ENCODE results near the gene ASB16.

Gene ASB16

DNA sequence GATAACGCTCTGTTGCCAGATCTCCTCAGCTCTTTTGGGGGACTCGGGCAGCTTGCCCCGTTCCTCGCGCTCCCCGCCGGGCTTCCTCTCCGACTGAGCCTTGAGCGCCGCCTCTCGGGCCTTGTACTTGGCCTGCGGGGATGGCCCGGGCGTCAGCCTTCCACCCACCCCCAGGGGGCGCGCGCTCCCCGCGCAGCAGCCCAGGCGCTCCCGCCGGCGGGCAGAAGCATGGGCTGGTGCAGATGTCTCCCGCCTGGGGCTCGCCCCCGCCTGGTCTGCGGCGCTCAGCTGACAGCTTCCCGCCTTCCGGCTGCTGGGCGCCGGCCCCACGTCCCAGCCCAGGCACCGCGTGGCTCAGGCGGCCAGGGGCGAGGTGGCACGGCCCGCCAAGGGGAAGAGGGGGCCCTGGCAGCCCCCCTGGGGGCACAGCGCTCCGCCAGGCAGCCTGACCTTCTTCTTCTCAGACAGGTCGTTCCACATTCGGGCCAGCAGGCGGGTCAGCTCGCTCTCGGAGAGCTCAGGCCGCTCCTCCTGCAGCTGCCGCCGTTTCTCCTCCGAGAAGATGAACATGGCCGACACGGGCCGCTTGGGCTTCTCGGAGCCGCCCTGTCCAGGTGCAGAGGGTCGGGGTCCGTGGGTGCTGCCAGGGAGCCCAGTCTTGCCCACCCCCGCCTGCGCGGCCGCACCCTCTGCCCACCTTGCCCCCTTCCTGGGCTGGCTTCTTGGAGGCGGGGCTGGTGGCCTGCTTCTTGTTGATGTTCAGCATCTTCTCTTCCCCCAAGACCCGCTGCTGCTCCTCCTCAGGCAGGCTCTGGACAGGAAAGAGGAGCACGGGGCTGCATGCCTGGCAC lies 40.1 kb downstream of the ASB16 start:
- peak; percentile 71 for DNase-seq

DNA sequence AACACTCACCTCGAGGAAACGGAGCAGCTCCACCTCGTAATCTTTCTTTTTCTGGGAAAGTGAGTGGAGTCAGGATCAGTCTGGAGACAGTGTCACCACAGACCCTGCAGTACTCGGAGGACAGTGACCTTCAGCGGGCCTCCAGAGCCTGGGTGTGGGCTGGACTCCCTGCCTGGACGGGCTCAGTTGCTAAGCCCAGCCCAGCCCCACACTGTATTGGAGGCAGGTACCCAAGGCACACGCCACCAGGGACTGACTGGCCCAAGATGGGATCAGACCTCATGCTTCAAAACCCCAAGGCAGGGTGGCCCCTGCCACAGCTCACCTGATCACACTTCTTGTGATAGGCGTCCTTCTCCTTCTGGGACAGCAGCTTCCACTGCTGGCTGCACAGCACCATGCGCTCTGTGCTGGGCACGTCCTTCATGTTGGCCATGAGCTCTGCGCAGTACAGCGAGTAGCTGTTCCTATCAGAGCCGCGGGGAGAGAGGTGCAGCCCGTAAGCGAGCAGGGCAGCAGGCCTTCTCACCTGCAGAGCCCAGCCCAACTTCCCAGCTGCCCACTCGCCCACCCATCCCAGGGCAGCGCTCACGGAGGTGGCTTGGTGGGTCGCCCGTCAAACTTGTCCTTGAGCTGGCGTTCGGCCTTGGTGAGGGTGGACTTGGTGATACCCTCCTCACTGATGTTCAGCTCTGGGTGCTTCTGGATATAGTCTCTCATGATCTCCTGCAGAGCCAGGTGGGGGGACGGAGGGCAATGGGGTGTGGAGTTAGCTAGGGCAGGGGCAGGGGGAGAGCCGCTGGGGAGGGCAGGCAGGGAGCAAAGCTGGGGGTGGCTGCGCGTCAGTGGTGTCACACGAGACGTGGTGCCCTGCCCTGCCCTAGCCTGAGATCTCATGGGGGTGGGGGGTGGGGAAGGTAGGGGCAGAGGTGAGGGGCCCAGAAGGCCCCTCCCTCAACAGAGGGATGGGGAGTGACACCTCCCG lies 41.1 kb downstream of the ASB16 start:
- no peak for DNase-seq

DNA sequence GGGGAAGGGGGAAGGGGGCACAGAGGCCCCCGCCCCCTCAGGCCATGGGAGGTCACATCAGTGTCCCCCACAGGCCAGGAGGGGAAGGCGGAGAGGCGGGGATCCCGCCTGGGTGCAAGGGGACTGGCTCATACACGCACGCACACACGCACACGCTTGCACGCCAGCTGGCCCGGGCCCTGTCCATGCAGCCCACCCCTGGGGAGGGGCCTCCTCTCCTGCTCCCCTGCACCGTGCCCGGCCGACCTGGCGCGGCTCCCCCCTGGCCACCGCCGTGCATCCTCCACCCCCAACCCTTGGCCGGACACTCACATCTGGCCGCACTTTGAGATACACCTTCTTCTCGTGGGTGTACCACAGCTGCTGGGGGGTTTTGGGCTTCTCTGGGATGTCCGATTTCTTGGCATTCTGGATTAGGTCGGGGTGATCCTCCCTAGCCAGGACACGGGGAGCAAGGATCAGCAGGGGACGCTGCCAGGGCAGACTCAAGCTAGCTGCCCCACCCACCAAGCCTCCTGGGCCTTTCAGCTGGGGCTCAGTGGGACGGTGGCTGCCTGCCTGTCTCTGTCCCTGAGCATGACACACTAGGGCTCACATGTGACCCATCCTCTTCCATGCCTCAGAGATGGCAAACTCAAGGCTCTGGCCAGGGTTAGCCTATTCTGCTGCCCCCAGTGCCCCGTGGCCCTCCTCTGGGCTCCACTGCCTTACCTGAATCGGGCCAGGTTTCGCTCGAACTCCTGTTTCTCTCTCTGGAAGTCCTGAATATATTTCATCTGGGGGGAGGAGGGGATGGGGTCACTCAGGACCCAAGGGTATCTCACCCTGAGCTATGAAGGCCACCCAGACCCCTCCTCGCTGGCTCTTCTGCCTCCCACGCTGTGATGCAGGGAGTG lies 42.3 kb downstream of the ASB16 start:
- DNase-seq: no peak

DNA sequence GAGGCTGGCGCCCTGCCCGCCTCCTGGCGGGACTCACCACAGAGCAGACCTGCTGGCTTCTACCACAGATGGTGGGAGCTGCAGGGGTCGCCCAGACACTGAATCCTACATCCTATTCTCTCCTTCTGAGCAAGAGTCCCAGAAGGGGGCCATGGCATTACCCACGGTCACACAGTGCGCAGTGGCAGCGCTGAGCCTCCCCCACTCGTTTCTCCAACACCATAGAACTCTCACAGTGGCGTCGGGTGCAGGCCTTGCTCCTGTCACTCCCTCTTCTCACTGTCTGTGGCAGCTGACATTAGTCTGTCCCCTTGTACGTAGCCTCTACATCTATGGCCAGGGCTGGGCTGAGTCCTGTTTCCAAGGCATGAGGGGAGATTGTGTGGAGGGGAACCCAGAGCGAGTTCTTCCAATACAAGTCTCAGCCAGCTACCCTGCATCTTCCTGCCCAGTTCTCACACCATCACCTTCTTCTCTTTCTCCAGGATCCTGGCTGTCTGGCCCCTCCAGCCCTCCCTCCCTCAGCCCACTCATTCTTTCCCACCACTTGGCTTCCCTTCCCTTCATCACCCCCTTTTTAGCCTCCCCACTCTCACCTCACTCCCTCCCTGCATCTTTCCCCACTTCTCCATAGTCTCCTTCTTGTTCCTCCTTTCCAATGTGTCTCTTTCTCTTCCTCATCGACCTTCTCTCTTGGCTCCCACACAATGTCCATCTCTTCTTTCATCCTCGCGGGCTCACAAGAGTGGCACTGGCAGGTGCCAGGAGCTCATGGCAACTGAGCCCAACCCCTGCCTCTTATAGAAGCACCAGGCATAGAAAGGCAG lies 43.1 kb downstream of the ASB16 start:
- no peak for DNase-seq

DNA sequence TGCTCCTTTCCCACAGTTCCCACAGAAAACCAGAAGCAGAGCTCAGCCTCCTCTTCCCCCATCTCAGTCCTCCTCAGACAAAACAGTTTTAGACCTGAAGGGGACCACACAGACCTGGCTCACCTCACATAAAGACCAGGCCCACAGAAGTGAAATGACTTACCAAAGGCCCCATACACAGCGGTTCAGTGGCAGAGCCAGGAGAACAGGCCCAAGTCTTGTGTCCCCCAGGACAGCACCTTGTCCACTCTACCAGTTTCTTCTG lies 43.7 kb downstream of the ASB16 start:
- no peak for DNase-seq

DNA sequence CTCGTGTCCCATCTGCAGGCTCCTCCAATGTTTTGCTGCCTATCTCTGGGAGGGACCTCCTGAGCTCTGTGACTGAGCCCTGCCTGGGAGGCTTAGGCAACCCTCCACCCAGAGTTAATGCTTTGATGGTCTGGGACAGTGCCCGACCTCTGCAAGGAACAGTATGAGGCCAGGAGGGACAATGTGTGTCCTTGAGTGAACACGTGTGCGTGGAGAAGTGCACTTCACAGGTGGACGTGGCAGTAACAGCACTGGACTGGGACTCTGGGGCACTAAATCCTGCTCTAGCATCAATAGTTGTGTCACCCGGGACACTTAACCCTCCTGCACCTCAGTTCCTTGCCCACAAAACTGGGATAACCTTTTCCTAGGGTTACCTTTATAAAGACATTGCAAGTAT lies 44.4 kb downstream of the ASB16 start:
- no peak for DNase-seq

DNA sequence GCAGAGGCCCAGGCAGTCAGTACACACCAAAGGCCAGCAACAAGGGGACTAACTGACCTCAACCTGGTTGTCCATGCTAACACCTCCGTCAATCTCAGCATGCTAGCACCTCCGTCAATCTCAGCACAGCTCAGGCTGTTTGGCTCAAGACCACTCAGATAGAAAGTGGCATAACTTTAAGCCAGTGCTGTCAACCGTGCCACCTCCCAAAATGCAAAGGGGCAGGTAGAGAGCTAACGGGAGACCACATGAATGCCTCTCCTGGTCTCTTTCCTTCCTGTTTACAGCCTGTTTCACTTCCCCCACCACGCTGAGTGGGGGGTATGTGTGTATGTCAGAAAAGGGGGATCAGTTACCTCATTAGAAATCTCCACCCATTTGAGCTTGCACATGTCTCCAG lies 45.7 kb downstream of the ASB16 start:
- DNase-seq: no peak

DNA sequence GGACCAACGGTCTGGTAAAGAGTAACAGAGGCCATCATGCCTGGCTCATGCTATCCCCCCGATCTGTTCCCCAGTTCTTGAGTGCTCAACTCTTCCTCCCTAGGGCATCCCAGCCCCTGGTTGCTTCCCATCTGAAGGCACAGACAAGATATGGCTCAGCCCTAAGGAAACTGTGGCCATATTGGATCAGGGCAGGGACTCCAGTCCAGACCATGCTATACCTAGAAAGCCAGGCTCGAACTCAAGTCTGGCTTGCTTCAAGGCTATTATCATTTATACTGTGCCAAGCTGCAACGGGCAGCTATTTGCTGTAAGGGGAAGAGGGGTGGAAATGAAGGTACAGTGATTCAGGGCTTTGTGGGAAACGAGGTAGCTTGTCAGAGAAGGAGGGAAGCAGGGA lies 46.2 kb downstream of the ASB16 start:
- DNase-seq: no peak

DNA sequence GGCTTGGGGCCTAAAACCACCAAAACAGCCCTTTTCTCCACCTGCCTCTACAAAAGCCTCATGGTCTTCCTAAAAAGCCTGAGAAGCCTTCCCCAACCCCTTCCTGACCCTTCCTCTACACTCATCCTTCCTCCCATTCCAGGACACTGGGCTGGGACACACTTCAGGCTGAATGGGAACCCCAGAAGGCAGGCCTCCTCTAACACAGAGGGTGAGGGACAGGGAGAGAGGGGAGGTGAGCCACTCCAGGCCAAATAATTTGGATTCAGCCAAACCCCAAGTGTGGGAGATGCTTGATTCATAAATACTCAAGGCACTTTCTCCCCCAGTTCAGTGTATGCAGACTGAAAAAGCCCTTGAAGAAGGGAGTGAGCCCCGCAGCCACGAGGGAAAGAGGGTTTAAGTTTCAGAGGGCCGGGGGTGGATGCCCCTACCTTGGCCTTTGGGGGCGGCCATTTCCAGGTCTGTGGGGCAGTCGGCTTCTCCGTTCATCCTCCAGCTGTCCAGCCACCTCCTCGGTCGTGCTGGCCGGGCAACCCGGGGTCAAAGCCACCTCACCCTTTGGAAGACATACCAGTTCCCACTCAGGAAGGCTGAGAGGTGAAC lies 47.3 kb downstream of the ASB16 start:
- no peak for DNase-seq

DNA sequence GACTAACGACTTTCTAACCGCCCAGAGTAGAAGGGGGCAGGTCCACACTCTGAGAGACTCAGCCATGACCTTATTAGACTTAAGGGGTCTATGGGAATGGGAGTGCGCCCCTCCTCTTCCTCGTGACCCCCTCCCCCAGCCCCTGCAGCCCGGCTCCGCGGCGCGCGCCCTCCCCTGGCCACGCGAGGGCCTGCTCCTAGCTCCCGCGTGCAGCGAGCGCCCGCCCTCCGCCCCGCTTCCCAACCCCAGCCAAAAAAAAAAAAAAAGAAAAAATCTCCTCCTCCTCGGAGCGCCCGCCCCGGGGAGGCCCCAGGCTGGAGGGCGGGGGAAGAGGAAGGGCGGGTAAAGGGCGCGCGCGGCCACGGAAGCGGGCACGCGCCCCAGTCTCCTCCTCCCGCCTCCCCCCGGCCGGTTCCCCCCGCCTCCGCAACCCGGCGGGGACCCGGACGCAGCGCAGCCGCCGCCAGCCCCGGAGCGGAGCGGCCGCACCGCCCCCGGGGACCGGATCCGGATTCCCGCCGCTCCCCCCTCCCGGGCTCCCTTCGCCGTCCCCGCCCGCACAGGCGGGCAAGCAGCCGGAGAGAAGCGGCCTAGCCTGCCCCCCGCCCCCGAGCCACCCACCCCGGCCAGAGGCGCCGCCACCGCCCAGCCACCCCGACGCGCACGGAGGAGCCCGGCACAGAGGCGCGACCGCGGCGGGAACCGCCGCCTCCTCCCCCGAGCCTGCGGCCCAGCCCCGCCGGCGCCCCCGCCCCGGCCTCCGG lies 48.0 kb downstream of the ASB16 start:
- DNase-seq: peak; percentile 67

DNA sequence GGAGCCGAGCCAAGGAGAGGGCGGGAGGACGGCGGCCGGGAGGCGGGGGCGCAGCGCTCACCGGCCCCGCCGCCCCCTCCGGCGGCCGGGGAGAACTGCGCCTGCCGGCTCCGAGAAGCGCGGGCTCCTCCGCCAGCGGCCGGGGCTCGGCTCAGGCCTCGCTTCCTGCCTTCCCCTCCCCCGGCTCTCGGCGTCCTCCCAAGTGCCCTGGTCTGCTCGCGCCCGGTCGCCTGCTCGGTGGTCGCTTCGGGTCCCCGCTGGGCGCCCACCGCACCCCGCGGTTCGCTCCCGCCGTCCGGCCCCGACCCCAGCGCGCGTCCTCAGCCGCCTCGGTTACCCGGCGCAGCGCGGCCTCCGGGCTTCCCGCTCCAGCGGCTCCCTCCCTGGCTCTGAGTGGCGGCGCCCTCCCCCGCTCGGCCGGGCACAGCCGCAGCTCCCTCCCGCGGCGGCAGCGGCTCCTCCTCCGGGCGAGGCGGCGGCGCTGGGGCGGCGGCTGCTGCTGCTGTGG lies 48.7 kb downstream of the ASB16 start:
- DNase-seq: peak; percentile 22

DNA sequence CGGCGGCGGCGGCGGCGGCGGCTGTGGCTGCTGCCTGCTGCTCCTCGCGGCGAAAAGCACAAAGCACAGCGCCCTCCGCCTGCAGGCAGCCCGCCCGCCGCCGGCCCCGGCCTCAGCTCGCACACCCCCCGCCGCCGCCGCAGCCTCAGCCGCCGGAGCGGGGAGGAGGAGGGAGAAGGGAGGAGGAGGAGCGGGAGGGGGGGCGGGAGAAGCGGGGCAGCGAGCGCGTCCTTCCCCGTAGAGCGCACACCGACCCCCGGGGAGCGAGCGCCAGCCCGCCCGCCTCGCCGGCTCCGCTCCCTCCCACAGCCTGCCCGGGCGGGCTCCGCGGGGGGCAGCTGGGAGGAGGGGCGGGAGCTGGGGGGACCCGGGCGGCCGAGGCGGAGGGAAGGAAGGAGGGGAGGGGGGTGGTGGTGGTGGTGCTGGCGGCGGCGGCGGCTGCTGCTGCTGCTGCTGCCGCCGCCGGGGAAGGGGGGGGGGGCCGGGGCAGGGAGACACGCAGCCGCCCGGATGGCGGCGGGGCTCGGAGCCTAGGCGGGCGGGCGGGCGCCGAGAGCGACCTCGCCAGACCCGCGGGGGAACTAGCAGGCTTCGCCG lies 49.2 kb downstream of the ASB16 start, which contains the start of gene UBTF:
Gene UBTF, minus strand, starts transcription at position 60 of the 597 bp plus-strand sequence. CDS start 1,446 bp downstream, outside the sequence.
- DNase-seq: peak; percentile 19

DNA sequence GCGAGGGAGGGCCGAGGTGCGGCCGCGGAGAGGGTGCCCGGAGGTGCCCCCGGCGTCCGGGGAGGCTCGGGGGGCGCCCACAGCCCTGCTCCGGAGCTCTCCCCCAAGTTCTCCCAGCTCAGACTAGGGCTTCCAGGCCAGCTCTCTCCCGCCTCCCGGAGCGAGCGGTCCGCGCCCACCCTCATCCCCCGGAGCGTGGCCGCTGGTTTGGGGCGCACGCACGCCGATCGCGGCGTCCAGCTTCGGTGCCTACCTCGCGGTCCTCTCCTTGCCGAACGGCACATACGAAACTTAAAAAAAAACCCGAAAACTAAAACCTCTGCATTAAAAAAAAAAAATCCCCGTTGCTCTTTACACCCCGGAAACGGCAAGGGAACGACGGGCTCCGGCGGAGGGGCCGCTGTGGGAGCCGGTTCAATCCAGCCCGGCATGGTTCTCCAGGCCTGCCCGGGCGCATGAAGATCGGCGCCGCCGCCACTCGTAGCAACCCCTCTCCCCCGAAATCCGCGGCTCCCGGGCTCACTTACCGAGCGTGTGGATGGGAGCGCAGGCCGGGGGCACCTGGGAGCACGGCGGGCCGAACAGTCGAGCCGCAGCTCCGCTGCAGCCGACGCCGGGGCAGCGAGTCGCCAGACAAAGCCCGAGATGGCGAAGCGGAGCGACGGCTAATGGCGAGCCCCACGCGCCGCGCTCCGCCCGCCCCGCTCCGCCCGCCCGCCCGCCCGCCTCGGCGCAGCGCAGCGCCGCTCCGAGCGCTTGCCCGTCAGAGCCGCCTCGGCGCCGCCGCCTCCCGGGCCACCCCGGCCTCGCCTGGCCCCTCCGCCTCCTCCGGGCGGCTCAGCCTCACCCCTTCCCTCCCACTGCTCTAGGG lies 49.9 kb downstream of the ASB16 start:
- DNase-seq: no peak

DNA sequence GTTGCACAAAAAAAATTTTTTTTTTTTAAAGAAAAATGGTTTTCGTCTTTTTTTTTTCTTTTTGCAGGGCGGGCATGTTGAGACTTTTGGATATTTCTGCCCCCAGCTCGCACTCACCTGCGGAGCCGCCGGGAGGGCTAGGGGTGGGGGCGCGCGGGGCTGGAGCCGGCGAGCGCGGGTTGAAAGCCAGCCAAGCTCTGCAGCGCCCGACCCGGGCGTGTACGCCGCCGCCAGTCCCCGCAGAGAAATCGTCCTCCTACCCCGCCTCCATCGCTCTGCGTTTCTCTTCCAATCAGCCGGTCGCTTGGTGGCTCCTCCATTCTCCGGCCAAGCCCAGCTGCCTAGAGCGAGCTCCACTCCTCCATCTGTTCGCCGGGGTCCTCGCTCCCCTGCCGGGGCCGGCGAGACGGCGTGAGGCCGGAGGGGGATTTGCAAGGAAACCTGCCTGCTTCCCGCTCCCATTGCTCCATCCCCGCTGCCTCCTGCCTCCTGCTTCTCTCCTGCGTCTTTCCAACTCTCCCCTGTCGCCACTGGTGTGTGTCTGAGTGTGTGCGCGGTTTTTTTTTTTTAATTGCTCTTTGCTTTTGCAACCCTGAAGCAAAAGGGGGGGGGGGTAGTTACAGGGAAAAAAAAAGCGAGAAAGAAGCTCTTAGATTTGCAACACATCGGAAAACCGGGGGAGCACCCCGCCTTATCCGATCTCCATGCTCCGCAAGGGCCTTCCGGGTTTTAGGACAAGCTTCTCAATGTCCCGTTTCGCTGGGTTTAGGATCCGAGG lies 50.8 kb downstream of the ASB16 start:
- DNase-seq: peak; percentile 47

DNA sequence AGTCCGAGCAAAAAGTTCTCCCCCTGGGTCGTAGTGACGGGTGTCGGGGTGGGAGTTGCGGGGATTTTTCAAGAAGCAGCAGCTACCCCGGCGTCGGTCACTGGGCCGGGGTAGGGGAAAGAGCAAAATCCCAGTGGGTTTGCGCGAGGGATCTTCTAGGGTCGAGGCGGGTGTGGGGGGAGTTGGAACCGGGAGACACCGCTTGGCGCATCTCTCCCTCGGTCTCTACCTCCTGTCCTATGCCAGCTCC lies 51.3 kb downstream of the ASB16 start:
- no peak for DNase-seq

DNA sequence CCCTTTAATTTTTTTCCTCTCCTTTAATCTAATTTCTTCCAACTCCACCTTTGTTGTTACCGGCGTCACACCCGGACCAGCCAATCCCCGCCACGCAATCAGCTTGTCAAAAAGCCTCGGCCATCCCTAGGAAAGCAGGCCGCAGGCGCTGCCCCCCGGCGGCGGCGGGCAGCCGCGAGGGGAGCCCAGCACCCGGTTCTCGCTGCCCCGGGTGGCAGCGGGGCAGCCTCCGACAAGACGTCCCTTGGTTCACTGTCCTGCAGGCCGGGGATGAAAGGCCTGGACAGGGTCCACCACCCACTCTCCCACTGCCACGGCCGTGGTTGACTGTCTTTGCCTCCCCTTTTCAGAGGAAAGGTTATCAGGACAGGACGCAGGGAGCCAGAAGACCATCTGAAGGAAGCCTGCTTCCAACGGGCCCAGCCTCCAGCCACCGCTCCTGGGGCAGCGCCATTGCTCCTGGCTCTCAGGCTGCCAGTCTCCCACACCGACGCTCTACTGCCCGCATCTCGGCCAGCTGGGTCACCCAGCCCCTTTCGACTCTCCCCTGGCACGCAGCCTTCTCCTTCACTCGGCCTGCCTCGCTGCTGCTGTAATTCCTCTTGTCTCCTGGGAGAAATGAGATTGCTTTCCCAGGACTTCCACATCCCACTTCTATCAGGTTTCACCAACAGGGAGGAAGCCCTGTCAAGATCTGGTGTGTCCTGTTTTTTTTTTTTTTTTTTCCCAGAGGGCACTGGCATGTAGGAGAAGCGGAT lies 51.8 kb downstream of the ASB16 start:
- DNase-seq: peak; percentile 70

DNA sequence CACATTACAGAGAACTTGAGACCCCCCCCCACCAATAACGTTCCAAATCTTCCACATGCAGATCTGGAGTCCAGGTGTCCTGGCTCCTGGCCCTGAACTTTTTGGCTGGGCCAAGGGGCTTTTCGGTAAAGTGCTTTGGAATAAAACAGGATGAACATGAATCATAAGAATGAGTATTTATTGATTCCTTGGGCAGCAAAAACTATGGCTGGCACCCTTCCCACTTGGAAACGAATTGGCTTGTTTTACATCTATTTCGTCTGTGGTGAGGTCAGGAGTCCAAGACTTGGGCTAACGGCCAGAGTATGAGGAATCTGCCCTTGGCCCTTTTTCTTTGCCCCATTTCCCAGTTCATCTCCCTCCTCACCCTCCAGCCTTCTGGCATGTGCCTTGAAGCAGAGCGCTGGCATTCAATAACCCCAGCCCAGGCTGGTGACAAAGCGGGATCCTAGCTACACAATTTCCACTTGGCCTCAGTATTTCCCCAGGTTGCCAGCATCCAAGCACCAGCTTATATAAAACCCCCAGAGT lies 53.1 kb downstream of the ASB16 start:
- no peak for DNase-seq
